GM12878 (cell line): ENCODE results near the gene DCTN4. TPM values are rescaled to one million over a fixed set of nuclear protein-coding genes. Genes with fewer than 3 reads are reported as not detected.

ENCODE experiments used
- ATAC-seq: fragments of 200-7000 bp; cut with Tn5 transposase; 3 replicates; pipeline ENCODE4 v1.9.1; 2020; ENCODE audit warnings: mild to moderate bottlenecking, moderate library complexity
- BruUV-seq: library from RNA; stranded (reverse); fragments of 400-500 nt; replicated peaks from 2 replicates; lab custom pipeline; 2021; lab: Mats Ljungman, UMichigan
- CTCF ChIA-PET: fragments of 300-600 bp; sonication (Branson Sonifier 250); formaldehyde crosslinking; extraction: SDS; loops from one replicate; lab custom pipeline; 2021; ENCODE audit warnings: inconsistent platforms; lab: Yijun Ruan, JAX
- POLR2A ChIA-PET: fragments of 350-600 bp; formaldehyde crosslinking; extraction: SDS; loops from one replicate; lab custom pipeline; 2021; ENCODE audit warnings: inconsistent platforms; lab: Charles Lee
- RAD21 ChIA-PET: fragments of 300-600 bp; sonication (Branson Sonifier 250); formaldehyde crosslinking; loops from one replicate; lab custom pipeline; 2023; ENCODE audit warnings: antibody characterized with exemption; ENCODE audit not compliant: unreplicated experiment; lab: Charles Lee
- SMC1A ChIA-PET: fragments of 300-600 bp; sonication (Branson Sonifier 250); formaldehyde crosslinking; loops from one replicate; lab custom pipeline; 2023; ENCODE audit not compliant: unreplicated experiment, uncharacterized antibody; lab: Charles Lee
- DNase-seq: peaks from one replicate; pipeline ENCODE4 v3.0.0-alpha.2; 2011; ENCODE audit warnings: low read depth, low spot score
- FAIRE-seq: peaks from 3 replicates; lab custom pipeline; 2011; peaks lifted over from hg19 to GRCh38; lab: Jason Lieb, UNC
- H2AFZ ChIP-seq: 2 replicates; pipeline ENCODE4 v1.6.0; 2011; ENCODE audit warnings: low read depth, low read length, control low read depth; ENCODE audit not compliant: control insufficient read depth
- H3K27ac ChIP-seq: 2 replicates; pipeline ENCODE4 v1.5.1; 2011; ENCODE audit warnings: control low read depth; ENCODE audit not compliant: control insufficient read depth, insufficient read depth
- H3K27me3 ChIP-seq, 2 experiments: replicated peaks in 1 of 2; 2 replicates each; pipeline versions ENCODE4 v1.6.0 to v1.6.1; 2011; ENCODE audit warnings: low read length in 1 of 2; ENCODE audit not compliant: control insufficient read depth in 2 of 2, insufficient read depth in 2 of 2
- H3K36me3 ChIP-seq, 2 experiments: 2 replicates each; pipeline ENCODE4 v1.5.1; 2011; ENCODE audit warnings: low read length in 1 of 2; ENCODE audit not compliant: control insufficient read depth in 2 of 2, insufficient read depth in 2 of 2
- H3K4me1 ChIP-seq: 2 replicates; pipeline ENCODE4 v1.6.1; 2011; ENCODE audit warnings: mild to moderate bottlenecking, low read length, moderate library complexity, mixed read lengths; ENCODE audit not compliant: control insufficient read depth, insufficient read depth
- H3K4me2 ChIP-seq: 2 replicates; pipeline ENCODE4 v1.6.0; 2011; ENCODE audit warnings: control low read depth; ENCODE audit not compliant: control insufficient read depth, insufficient read depth
- H3K4me3 ChIP-seq: fragments of 200-600 bp; sonication (generic); 2 replicates; pipeline ENCODE4 v1.5.1; 2016
- H3K79me2 ChIP-seq: 2 replicates; pipeline ENCODE4 v1.6.0; 2011; ENCODE audit warnings: low read length; ENCODE audit not compliant: control insufficient read depth, insufficient read depth
- H3K9ac ChIP-seq: 2 replicates; pipeline ENCODE4 v1.8.0; 2011; ENCODE audit warnings: low read length, control low read depth, mixed read lengths; ENCODE audit not compliant: control insufficient read depth, insufficient read depth
- H3K9me3 ChIP-seq: replicated peaks from 3 replicates; pipeline ENCODE4 v1.5.1; 2011; ENCODE audit warnings: mild to moderate bottlenecking, low read length; ENCODE audit not compliant: control insufficient read depth, insufficient read depth
- H4K20me1 ChIP-seq: 2 replicates; pipeline ENCODE4 v1.6.0; 2011; ENCODE audit not compliant: control insufficient read depth, insufficient read depth
- WGBS: methylation state at CpG from one replicate; pipeline ENCODE4 v1.1.6; 2016; ENCODE audit warnings: low lambda C conversion rate; ENCODE audit not compliant: insufficient replicate concordance, insufficient coverage; ENCODE audit errors: missing lambda C conversion rate; 5-methylcytosine and 5-hydroxymethylcytosine counted together
- in situ Hi-C: fragments of 300-500 bp; cut with MboI; formaldehyde crosslinking; loops from 9 replicates; pipeline ENCODE4 v1.14.3; 2018; ENCODE audit warnings: mixed read lengths
- intact Hi-C: fragments of 100-400 bp; cut with micrococcal nuclease; formaldehyde crosslinking; loops from one replicate; pipeline ENCODE4 v1.14.2; 2022; ENCODE audit not compliant: unreplicated experiment
- polyA plus RNA-seq, 11 experiments: library from polyadenylated mRNA; depleted of rRNA in 4 of 11; unstranded in 6 of 11; stranded (reverse) in 5 of 11; fragments of >200 nt; fragmentation: Nextera tagmentation in 4 of 11; fragmentation: Illumina TruSeq in 1 of 11; extraction: Ambion mirVana in 4 of 11; extraction: Trizol in 1 of 11; gene quantifications; 1 replicate in 1 of 11; 2 replicates in 10 of 11; pipeline versions ENCODE4 v1.2.1 to v1.2.3, GENCODE V29; 2011 to 2016; ENCODE audit warnings: inconsistent platforms in 2 of 11, missing spikeins in 2 of 11, low read depth in 1 of 11
- total RNA-seq, 4 experiments: library from RNA; depleted of rRNA in 3 of 4; stranded (reverse); fragments of >200 nt in 3 of 4; fragmentation: Illumina TruSeq in 1 of 4; extraction: Trizol in 1 of 4; gene quantifications; 2 replicates each; pipeline versions ENCODE4 v1.2.1 to v1.2.3, GENCODE V29; 2013 to 2021
- TF ChIP-seq, protein P1 (sequence below): fragments of 450-650 bp; IDR thresholded peaks from 2 replicates; pipeline ENCODE4 v1.6.1; 2017; ENCODE audit warnings: antibody characterized with exemption, mild to moderate bottlenecking, moderate library complexity
- TF ChIP-seq, protein P2 (sequence below): IDR thresholded peaks from 2 replicates; pipeline ENCODE4 v1.6.1; 2012; ENCODE audit warnings: low read depth, low read length, improper control_type of control experiment

DCTN4 gene
- total and polyA plus RNA-seq, 10 of the 15 experiments (the other 5 are each of a cell fraction or from before 2014, with no cell fraction given): 7.6 to 27.8 (median 18.0) TPM

DNA sequence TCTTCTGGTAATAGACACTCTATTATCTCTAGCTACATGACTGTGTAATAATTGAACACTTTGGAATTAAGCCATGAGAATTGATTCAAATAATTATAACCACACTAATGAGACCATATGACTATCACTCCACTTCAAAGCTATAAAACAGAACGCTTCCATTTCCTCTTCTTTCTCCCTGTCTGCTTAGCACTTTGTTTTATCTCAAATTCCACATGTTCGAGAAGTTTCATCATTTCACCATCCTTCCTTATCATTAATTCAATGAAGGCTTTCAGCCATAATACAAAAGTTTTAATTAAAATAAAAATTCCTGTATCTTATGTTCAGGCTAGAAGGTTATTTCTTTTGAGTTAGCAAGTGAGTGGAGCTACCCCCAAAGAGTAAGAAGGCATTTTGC, 7.4 kb upstream of the DCTN4 start (continued):
- TF ChIP-seq, protein P1, sequence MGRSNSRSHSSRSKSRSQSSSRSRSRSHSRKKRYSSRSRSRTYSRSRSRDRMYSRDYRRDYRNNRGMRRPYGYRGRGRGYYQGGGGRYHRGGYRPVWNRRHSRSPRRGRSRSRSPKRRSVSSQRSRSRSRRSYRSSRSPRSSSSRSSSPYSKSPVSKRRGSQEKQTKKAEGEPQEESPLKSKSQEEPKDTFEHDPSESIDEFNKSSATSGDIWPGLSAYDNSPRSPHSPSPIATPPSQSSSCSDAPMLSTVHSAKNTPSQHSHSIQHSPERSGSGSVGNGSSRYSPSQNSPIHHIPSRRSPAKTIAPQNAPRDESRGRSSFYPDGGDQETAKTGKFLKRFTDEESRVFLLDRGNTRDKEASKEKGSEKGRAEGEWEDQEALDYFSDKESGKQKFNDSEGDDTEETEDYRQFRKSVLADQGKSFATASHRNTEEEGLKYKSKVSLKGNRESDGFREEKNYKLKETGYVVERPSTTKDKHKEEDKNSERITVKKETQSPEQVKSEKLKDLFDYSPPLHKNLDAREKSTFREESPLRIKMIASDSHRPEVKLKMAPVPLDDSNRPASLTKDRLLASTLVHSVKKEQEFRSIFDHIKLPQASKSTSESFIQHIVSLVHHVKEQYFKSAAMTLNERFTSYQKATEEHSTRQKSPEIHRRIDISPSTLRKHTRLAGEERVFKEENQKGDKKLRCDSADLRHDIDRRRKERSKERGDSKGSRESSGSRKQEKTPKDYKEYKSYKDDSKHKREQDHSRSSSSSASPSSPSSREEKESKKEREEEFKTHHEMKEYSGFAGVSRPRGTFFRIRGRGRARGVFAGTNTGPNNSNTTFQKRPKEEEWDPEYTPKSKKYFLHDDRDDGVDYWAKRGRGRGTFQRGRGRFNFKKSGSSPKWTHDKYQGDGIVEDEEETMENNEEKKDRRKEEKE: no peak

DNA sequence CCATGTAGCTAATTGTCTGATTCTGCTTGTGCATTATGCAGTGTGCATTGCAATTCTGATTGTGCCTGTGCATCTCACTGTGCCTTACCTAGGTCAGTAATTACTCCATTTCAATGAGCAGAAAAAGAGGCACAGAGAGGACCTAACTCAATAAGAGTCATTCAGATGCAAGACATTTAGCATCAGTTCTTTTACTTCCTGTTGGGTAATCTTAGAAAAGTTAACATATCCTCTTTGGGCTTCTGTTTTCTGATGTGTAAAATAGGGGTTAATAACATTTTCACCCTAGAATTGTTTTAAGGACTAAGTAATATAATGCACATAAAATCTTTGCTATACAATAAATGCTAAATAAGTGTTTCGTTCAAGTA, 7.0 kb upstream of the DCTN4 start:
- intact Hi-C loops: no loop called here

More for the DNA sequence above, 7.0 kb upstream of the DCTN4 start:
- H3K79me2 ChIP-seq: no peaks in the 10 kb centered on the region
- H3K9me3 ChIP-seq: no peaks in the 10 kb centered on the region; the same call in 2 of the 3 replicates
- ATAC-seq: no peak
- POLR2A ChIA-PET: no interaction called here
- H3K27ac ChIP-seq: no peak overlapping the region
- DNase-seq: no peak
- H3K27me3 ChIP-seq: no peaks in the 10 kb centered on the region
- no peak overlapping the region for H3K4me2 ChIP-seq
- RAD21 ChIA-PET: no interaction called here
- SMC1A ChIA-PET: no interaction called here
- no TSS peak for BruUV-seq
- no peak overlapping the region for H3K9ac ChIP-seq
- no peak overlapping the region for H2AFZ ChIP-seq
- 89% methylated on average over 1 of the region's 1 CpG for WGBS
- no peaks in the 10 kb centered on the region for H4K20me1 ChIP-seq
- in situ Hi-C loops: no loop called here
- no peak overlapping the region for H3K4me3 ChIP-seq
- no peak for FAIRE-seq
- H3K36me3 ChIP-seq: no peaks in the 10 kb centered on the region
- CTCF ChIA-PET: interaction anchor here (1.0 to 1.8 kb wide), 3 partner anchors 9 to 65 kb away, joined by 3 to 5 read pairs (median 4); partner anchors contain the start of genes RBM22 and SMIM3
- H3K4me1 ChIP-seq: no peaks in the 10 kb centered on the region
- TF ChIP-seq, protein P2, sequence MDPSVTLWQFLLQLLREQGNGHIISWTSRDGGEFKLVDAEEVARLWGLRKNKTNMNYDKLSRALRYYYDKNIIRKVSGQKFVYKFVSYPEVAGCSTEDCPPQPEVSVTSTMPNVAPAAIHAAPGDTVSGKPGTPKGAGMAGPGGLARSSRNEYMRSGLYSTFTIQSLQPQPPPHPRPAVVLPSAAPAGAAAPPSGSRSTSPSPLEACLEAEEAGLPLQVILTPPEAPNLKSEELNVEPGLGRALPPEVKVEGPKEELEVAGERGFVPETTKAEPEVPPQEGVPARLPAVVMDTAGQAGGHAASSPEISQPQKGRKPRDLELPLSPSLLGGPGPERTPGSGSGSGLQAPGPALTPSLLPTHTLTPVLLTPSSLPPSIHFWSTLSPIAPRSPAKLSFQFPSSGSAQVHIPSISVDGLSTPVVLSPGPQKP: no peak
